ENCODE measurements around the gene DACT1.

The DACT1 gene

DNA sequence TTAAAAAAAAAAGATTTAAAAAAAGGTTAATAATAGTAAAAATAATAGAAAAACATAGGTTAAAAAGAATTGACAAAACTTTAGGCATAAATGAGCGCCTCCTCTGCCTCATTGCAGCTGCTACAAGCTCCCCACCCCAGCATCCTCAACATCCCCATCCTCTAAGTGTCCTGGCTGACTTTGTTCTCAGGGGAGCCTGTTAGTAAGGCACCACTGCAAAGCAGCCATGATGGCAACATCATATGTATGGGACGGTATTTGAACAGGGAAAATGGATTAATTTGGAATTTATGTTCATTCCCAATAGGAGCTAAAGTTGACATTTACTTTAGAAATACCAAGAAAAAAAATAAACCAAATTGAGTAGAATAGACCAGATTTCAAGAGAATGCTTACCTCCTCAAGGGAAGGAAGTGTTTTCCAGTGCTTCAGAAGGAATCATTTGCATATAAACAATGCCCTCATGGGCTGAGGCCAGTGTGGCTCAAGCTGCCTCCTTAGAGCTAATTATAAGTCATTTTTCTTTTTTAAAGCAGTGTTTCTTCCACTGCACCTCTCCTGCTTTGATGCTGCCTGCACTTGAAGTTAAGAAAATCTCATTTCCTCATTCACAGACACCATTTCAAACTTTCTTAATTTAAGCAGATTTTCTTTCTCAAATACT is 59.6 kb downstream of the DACT1 start:
- Histone ChIP-seq H3K9ac (ENCODE audit: low read depth, low read length) (no peak overlapping the region), H3K36me3 (ENCODE audit: insufficient read depth, low read length) (no peaks in the 10 kb centered on the region), H3K4me1 (ENCODE audit: insufficient read depth, low read length) (peaks cover 5% of the 10 kb centered on the region), H3K9me3 (ENCODE audit: control insufficient read depth, insufficient read depth, low read length) (no peaks in the 10 kb centered on the region)

Measured in ES-I3 (cell line).